ENCODE measurements around the gene CFAP46. TPM values are rescaled to one million over a fixed set of nuclear protein-coding genes. Genes with fewer than 3 reads are reported as not detected.

CFAP46 gene
- total and polyA plus RNA-seq, 4 donors, result 0.33 to 0.59 (median 0.42) TPM

DNA sequence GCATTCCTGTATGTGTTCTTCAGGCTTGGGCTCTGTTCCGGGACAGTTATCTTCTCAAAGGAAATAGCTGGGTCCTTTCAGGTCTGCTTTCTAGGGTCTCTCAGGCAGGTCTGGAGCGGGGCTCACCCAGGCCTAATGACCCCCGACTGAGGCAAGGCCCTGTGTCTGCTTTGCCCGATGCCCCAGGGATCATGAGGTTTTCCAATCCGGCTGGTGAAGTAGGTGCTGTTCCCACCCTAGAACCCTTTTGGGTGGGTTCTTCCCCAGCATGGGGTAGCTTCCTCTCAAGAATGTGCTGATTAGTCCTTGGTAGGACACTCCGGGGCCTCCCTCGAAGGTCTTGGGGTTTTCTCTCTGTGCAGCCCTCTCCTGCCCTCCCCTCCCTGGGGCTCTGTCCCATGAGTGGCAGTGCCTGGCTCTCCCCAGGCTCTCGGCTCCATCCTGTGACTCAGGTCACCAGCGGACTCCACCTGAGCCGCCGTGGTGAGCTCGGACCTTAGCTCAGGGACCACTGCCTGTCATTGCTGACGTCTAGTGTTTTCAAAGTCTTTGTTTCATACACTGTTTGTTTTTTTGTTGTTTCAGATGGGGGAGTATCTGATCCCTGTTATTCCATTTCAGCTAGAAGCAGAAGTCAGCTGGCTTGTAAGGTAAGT, 85.4 kb downstream of the CFAP46 start:
- Histone ChIP-seq H3K4me1 (ENCODE audit: control insufficient read depth in 4 of 4, insufficient read depth in 4 of 4, low read length in 3 of 4) (no peaks in the 10 kb centered on the region), H3K4me3 (ENCODE audit: low read depth in 1 of 3, low read length in 3 of 3) (no peak overlapping the region), H3K27me3 (ENCODE audit: control insufficient read depth in 4 of 4, insufficient read depth in 4 of 4, low read length in 3 of 4) (no peaks in the 10 kb centered on the region), H3K36me3 (ENCODE audit: control insufficient read depth in 4 of 4, insufficient read depth in 3 of 4, low read depth in 1 of 4, low read length in 3 of 4) (no peaks in the 10 kb centered on the region), H3K9ac (ENCODE audit: low read depth in 1 of 2, low read length in 2 of 2) (no peak overlapping the region), H3K27ac (ENCODE audit: low read depth in 1 of 2, low read length in 2 of 2) (no peak overlapping the region), H3K9me3 (ENCODE audit: control insufficient read depth in 4 of 4, low read length in 3 of 4) (peaks cover 0 to 2% (median under 1%) of the 10 kb centered on the region in 4 donors)
- WGBS, result 91% methylated on average over 13 of the region's 13 CpGs
- TF ChIP-seq FOXA2 (IDR thresholded peaks at IDR 0.05), result no peak
- TF ChIP-seq, protein P1, sequence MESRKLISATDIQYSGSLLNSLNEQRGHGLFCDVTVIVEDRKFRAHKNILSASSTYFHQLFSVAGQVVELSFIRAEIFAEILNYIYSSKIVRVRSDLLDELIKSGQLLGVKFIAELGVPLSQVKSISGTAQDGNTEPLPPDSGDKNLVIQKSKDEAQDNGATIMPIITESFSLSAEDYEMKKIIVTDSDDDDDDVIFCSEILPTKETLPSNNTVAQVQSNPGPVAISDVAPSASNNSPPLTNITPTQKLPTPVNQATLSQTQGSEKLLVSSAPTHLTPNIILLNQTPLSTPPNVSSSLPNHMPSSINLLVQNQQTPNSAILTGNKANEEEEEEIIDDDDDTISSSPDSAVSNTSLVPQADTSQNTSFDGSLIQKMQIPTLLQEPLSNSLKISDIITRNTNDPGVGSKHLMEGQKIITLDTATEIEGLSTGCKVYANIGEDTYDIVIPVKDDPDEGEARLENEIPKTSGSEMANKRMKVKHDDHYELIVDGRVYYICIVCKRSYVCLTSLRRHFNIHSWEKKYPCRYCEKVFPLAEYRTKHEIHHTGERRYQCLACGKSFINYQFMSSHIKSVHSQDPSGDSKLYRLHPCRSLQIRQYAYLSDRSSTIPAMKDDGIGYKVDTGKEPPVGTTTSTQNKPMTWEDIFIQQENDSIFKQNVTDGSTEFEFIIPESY (IDR thresholded peaks at IDR 0.05), result no peak
- TF ChIP-seq GABPA (IDR thresholded peaks at IDR 0.05 in 1 of 2, conservative IDR thresholded peaks at IDR 0.05 in 1 of 2), result no peak
- no peak for TF ChIP-seq ATF3 (IDR thresholded peaks at IDR 0.05)
- TF ChIP-seq FOXA1 (IDR thresholded peaks at IDR 0.05), result no peak
- TF ChIP-seq NR2F2 (IDR thresholded peaks at IDR 0.05), result no peak
- TF ChIP-seq JUND (IDR thresholded peaks at IDR 0.05), result no peak
- no peak for TF ChIP-seq YY1 (IDR thresholded peaks at IDR 0.05)
- no peak for DNase-seq (ENCODE audit: low spot score)

GRCh38 chr10:132855889-132856288, 86.5 kb downstream of the CFAP46 start:
- H3K4me3 ChIP-seq (ENCODE audit: low read depth in 1 of 3, low read length in 3 of 3), result no peak overlapping the region
- no peaks in the 10 kb centered on the region for H3K36me3 ChIP-seq (ENCODE audit: control insufficient read depth in 4 of 4, insufficient read depth in 3 of 4, low read depth in 1 of 4, low read length in 3 of 4)
- H3K9ac ChIP-seq (ENCODE audit: low read depth in 1 of 2, low read length in 2 of 2), result no peak overlapping the region
- no peak overlapping the region for H3K27ac ChIP-seq (ENCODE audit: low read depth in 1 of 2, low read length in 2 of 2)
- TF ChIP-seq RAD21 (IDR thresholded peaks at IDR 0.05) (no peak), EGR1 (IDR thresholded peaks at IDR 0.05; ENCODE audit: low read depth in 2 of 2) (no peak), NR2F2 (IDR thresholded peaks at IDR 0.05) (no peak), ATF3 (IDR thresholded peaks at IDR 0.05) (no peak), CTCF (IDR thresholded peaks at IDR 0.05; ENCODE audit: low read depth, low read length, missing input control) (no peak)
- TF ChIP-seq, protein P1 (IDR thresholded peaks at IDR 0.05), result no peak
- TF ChIP-seq, protein P2, sequence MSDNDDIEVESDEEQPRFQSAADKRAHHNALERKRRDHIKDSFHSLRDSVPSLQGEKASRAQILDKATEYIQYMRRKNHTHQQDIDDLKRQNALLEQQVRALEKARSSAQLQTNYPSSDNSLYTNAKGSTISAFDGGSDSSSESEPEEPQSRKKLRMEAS (IDR thresholded peaks at IDR 0.05), result no peak
- no peaks in the 10 kb centered on the region for H3K27me3 ChIP-seq (ENCODE audit: control insufficient read depth in 4 of 4, insufficient read depth in 4 of 4, low read length in 3 of 4)
- peaks cover 0 to 6% (median 2%) of the 10 kb centered on the region in 4 donors for H3K9me3 ChIP-seq (ENCODE audit: control insufficient read depth in 4 of 4, low read length in 3 of 4)
- WGBS, result 84% methylated on average over 7 of the region's 7 CpGs
- no peaks in the 10 kb centered on the region for H3K4me1 ChIP-seq (ENCODE audit: control insufficient read depth in 4 of 4, insufficient read depth in 4 of 4, low read length in 3 of 4)
- DNase-seq (ENCODE audit: low spot score), result no peak

All from liver (tissue), 9 donors.